Activated CD8-positive, alpha-beta memory T cell treated with anti-CD3 and anti-CD28 coated beads, Interleukin-2, amount 50 U/mL, for 48 hours (primary cell): ENCODE results near the gene HIPK2.

Experiments
- DNase-seq: peaks from one replicate; pipeline ENCODE4 v3.0.0-alpha.2; 2020

HIPK2 gene

DNA sequence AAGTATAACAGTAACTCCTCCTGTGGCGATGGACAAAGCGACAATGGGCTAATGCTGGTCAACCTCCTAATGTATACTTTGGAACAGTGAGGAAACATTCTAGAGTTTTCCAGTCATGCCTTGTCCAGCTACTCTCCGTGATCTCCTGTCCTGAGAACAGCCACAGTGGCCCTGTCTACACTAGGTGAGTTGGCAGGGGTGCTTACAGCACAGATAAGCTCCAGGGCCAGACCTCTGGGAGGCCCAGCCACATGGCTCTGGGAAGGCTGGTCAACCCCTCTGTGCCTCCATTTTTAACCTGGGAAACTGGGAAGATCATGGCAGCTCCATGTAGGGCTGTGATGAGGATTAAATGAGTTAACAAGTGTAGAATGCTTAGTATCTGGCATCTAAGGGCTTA lies 197.4 kb downstream of the HIPK2 start:
- DNase-seq = peak; percentile 30

DNA sequence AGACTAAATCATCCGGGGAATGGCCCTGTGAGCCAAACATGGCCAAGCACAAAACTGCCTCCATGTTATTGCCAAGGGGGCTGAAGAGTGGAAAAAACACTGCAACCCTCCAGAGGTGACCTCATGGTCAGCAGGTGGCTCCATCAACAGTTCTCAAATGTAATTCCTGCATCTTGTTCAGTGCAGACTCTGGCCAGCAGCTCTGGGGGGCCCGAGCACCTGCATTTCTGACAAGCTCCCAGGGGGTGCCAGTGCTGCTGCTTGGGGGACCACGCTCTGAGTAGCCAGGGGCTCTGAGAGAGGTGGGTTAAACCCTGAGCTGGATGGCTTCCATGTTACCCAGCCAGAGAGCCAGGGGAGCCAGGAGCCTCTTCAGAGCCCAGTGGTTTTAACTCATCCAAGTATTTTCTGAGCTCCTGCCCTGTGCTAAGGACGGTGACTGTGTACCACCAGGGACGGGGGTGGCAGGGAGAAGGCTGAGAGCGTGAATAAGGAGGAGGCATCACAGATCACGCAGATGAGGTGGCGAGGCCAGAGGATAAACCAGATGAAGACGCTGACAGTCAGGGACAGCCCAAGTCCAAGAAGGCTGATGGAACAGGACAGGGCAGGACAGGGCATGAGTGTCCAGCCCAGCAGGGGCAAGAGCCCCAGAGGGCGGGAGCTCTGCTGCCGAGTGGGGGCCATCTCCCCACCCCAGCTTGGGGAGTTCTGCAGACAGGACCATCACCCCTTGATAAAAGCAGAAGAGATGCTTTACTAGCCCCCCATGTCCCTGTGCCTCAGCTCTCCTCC lies 201.4 kb downstream of the HIPK2 start:
- peak; percentile 36 for DNase-seq

DNA sequence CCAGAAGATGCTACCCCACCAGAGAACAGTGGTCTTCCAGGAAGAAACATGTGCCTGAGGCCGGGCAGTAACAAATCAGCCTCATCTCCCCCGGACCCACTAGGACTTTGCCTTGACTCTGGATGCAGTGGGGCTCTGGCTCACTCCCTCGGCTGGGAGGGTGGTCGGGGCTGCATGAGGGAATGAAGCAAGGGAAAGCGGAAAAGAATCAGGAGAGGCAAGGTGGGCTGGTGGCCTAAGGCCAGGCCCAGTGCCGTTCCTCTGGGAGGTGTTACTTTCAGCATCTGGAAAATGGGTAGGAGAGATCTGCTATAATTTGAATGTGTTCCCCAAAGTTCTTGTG lies 202.5 kb downstream of the HIPK2 start:
- DNase-seq = peak; percentile 26

DNA sequence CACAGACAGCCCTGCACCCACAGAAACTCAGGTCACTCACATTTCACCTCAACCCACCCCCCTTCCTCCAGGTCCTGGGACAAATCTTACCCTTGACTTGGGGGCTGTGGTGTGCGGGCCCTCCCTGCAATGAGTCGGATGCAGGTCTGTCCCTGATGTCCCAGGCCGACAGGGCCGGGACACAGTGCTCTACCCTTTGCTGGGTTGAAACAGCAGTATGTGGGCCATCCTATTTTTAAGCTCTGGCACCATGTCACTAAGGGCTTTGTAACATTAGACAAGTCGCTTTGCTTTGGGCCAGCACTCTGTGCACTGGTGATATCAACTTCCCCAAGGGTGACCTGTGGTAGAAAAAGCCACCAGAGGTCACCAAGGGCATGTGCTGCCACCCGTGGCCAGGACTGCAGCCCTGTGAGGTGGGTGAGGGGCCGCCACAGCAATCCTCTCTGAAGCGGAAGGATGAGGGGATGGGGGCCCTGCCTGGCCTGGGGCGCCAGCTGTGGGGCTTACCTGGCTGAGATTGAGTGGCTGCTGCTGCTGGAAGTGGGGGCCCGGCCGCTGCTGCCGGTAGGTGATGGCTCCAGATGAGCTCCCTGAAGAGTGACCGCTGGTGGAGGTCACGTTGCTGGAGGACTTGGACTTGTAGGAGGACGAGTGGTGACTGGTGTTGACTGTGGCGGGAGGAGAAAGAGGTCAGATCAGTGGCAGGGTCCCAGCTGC lies 203.0 kb downstream of the HIPK2 start:
- DNase-seq = peak; percentile 36

DNA sequence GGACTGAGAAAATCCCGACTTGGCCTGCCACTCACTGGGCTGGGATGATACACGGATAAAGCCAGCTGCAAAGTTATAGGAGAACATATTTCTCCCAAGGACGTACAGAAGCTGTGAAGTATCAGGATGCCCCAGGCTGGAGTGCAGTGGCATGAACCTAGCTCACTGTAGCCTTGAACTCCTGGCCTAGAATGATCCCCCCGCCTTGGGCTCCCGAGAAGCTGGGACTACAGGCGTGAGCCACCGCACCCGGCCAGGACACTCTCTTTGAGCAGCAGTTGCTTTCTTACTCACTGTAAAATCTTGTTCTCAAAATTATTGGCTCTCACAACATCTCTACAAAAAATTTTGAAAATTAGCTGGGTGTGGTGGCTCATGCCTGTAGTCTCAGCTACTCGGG lies 203.9 kb downstream of the HIPK2 start:
- DNase-seq = peak; percentile 32

DNA sequence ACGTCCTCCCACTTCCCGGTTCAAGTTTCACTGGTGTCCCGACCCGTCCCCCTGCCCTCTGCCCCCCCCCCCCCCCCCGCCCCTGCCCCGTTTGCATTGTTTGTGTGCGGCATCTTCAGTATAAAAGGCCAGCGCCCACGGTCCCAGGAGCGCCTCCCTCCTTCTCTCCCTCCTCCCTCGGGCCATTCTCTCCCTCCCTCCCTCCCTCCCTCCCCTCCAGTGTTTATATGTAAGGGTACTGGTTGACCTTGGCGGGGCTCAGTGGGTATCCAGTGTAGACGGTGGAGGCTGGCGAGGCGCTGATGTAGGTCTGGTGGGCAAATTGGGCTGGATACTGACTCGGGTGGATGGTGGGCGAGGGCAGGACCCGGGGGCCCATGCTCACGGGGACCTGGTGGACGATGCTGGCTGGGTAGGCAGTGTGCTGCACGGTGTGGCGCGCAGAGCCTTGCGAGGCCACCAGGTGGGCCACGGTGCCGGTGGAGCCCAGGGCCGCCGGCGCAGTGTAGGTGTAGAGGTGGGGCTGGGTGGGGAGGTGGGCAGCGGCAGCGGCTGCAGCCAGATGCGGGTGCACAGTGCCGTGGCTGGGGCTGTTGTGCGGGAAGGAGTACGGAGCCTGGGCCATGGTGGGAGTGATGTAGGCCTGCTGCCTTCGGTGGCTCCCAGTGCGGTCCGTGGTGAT lies 205.0 kb downstream of the HIPK2 start:
- DNase-seq = peak; percentile 34

DNA sequence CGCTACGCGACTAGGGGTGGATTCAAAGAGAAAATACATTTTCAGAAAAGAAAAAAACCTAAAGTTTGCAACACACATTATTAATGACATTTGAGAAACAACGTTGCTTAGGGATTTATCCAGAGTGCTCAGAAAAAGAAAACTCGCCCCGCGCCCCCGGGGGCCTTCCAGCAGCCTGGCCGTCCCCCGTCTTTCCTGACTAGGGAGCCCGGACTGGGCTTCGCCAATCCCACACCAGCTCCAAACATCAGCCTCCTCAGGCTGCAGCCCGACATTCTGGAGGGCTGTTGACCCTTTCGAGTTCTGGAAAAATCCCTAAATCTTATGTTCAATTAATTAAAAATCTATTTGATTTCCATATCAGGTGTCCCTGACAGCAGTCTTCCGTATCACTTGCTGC lies 205.7 kb downstream of the HIPK2 start:
- DNase-seq = no peak

DNA sequence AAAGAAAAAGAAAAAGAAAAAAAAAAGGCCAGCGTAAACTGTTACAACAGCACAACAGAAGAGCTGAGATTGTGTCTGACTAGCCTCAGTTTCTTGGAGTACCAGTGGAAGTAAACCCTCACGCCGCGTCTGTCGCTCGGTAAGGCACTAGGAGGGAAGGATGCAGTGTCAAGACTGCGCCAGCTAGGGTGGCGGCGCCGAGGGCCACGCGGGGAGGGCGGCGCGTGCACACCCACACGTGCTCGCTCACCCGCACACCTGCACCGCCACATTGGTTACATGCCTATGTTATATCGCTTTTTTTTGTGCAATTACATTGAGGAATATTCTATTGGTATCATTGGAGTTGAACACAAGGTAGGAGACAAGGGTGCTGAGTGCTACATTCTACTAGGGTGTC lies 206.1 kb downstream of the HIPK2 start:
- no peak for DNase-seq

DNA sequence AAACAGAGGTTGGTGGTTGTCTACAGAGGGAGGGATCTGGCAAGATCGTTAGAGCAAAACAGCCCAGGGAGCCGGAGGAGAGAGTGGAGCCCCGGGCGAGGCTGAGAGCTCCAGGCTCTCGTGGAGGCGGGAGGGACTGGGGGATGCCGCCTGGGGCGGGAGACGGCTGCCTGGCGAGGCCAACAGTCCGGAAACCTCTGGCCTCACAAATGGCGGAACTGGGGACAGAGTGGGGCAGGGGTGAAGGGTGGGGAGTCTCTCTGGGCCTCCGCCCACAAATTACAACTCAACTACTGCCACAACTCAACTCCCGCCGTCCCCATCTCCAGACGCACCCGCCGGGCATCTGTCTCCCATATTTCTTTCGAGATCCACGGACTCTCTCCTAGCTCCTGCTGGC lies 206.6 kb downstream of the HIPK2 start:
- no peak for DNase-seq

DNA sequence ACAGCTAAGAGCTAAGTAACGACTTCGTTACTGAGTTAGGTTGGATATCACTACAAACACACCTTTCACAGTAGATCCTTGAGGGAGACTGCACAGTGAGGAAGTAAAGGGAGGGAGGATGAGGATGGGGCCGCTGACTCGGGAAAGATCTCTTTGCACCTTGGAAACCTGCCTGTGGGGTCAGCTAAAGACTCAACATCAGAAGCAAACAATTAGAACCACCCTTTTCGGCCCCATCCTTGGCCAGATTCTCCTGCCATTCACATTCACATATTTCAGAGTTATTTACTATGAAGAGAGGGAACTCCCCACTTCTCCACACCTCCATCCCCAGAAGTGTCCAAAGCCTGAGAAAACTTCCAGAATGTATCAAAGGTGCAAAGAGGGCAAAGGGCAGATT lies 207.2 kb downstream of the HIPK2 start:
- no peak for DNase-seq

DNA sequence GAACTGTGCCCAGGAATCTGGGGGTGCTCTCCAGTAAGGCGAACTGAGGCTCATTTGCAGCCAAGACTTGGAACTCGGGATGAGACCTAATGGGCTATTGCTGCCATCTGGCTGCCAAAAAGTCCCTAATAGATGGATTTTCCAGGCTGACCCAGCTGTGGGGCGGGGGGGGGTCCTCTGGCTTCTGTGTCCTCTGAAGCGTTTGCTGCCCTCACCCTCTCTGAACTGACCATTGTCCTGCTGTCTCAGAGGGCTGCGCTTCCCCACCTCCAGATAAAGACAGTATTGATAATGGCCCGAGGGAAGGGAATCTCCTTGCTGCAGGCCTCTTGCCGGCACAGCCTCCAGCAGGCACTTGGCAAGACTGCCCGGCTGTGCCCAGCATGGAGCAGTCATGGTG lies 207.7 kb downstream of the HIPK2 start:
- DNase-seq = no peak

DNA sequence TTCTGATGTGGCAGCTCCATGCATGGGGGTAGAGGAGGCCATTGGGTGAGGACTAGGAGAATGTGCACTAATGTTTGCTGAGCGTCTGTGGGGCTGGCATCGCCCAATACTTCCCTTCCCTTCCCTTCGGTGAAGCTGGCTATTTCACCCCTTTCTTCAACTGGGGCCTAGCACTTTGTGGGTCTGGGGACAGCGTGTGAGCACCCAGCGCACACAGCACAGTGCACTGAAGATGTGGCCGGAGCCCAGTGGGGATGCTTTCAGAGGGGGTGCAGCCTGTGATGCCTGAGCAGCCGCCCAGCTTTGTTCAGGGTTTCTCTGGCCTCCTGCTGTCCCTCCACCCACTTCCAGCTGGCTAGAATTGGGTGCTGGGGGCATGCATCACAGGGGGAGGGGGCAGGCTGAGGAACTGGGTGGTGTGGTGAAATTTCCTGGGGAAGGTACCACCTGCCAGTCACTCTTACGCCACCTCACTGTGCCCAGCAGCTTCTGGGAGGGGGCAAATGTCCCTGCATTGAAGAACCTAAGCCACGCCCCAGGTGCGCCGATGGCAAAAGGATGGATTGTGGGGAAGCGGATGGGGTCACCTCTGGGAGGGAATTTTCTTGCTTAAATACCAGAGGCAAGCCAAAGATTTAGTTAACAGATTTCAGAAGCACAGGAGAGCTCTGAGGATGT lies 208.8 kb downstream of the HIPK2 start:
- DNase-seq = no peak

DNA sequence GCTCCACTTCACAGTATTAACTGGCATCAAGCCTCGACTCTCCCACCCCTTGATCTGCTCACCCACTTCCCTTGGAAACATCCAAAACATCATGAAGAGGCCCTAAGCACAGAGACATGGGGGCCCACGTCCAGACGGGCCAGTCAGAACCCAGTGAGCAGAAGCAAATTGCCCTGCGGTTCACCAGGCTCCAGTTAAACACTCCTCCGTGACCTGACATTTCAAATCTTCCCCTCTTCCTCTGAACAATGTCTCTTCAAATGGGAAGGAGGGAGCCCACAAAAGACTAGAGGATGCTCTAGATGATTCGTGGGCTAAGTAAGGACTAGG lies 209.5 kb downstream of the HIPK2 start:
- no peak for DNase-seq

DNA sequence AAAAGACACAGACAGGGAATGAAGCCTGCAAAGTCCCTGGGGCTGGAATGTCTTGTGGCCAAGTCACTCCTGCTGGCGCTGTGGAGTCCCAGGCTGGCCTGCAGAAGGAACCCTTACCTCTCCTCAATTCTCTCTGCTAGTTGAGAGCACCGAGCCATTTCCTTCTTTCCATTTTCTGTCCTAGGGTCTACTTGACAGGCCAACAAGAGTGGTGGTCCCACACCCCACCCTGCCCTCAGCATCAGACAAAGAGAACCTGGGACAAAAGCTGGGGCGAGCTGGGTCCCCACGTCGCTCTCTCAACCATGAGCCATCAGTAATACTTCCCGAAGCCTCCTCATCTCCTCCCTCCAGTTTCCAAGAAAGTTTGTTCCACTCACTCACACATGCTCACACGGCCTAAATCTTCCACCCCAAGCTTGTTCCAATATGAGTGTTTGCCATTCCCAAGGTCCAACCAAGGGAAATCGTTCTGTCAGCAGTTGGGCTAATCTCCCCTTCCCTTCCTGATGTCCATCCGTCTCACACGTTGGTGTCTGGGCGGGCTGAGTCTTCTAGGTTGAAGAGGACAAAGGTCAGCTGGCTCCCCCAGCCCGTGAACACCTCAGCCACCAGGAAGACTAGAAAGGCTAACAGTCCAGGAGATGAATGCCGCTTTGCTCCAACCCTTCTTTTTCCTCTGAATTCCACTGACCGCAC lies 210.0 kb downstream of the HIPK2 start:
- DNase-seq = peak; percentile 28

DNA sequence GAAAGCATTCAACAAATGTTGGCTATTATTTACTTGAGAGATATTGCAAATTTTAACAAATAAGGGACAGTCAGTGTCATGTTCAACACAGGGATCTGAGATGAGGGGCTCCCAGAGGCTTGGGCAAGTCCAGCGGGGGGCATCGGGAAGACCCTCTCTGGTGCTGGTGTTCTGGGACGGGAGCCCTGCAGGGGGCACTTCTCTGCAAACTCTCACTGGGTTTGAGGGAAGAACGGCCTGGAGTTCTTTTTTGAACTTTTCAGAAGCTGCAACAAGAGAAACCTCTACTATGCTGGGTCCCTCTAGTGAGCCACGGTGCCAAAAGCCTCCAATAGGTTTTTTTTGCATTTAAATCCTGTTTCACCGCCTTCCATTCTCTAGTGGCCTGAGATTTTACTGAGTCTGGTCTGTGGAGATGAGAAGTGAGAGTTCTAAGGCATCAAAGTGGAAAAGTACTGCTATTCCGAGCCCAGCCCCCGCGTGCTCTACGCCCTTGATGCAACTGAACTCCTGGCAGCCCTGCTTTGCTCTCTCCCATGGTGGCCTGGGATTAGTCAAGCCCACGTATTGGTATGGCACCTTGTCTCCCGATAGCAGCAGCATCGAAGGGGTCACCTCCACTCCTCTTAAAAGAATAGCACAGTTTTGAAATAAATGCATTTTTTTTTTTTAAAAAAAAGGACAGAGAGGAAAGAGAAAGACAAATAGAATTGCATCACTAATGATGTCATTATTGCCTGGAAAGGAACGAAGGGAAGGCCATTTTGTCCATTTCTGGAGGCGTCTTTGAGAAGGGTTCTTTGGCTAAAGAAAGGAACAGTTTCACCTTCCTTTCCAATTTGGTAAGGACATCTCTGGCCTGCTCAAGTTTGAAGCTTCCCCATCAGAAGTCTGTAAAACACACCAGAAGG lies 210.8 kb downstream of the HIPK2 start:
- no peak for DNase-seq

DNA sequence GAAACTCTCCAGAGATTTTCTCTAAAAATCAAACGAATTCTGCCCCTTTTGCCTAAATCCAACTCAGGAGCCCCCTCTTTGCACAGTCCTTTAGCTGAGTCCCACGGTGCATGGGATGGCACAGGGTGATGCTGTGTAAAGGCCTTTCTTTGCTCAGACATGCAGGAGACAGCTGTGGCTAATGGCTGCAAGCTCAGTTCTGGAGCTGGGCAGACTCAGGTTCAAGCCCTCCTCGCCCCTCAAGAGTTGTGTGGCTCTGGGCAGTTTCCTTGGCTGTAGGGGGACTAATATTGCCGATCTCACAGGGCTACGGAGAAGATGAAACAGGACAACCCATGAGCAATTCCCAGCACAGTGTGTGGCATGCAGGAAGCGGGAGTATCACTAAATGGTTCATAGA lies 211.7 kb downstream of the HIPK2 start:
- peak; percentile 25 for DNase-seq

DNA sequence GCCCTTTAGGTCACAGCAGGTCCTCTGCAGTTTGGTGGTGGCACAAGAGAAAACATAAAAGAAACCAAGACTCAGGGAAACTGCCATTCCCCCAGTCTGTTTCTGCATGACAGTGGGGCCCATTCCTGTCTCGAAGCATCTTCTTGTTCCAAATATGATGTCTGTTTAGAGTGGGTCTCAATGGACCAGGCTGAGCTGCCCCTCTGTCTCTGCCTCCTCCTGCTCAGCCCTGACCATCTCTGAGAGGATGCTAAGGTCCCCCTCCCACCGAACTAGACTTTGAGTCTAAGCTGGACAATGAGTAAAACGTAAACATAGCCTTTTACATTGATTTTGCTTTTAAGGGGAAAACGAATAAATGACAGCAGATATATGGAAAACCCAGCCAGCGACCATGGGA lies 213.9 kb downstream of the HIPK2 start:
- no peak for DNase-seq

DNA sequence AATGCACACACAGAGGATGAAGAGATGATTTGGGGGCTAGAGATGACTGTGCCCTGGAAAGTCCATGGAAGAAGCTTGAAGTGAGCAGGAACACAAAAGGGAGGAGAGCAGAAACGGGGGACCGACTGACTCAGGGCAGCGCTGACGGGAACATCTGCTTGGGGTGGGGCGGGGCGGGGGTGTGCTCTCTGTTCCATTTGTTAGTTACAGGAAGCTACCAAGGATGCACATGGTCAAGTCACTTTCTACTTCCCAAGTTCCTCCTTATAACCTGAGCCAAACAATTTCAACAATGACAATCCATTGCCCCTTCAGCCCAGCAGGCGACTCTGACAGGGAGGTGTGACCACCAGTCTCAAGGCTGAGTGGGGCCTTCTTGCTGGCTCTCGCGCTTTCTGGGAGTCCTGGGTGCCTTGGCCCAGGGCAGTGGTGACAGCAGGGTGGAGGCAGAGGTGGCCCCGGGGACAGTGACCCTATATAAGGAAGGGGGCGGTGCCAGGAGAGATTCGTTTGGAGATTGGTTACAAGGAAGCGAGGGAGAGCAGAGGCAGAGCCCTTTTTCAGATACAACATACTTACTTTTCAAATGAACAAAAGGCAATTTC lies 214.7 kb downstream of the HIPK2 start:
- DNase-seq = peak; percentile 23

DNA sequence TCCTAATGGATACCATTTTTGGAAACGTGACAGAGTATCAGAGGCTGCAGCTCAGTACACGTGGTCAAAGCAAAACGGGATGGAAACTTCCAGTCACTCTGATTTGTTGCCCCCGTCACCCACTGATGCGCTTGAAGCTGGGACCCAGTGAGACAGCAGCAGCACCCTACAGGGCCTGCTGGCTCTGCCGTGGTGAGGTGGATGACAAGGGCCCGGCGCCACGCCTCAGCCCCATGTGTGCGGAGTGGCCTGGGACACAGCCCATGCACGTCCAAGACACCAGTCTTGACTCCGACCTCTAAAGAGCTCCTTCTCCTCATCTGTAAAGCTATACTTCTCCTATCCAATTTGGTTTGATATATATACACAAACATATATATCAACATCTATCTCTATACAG lies 215.3 kb downstream of the HIPK2 start:
- peak; percentile 33 for DNase-seq

DNA sequence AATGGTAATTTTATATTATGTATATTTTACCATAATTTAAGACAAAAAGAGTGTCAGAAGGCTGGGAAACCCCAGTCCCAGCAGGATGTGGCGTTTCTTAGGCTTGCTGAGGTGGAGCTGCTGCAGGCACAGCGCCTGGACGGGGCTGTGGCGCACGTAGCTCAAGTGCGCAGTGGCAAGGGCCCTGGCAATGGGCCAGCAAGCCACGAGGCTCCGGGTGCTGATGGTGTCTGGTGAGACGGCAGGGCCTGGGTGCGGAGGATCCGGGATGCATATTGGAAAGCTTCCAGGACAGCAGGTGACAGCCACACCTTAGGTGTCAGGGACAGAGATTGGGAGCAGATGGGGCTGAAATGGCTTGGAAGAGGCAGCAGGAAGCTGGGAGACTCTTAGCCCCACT lies 217.1 kb downstream of the HIPK2 start:
- DNase-seq = peak; percentile 22

DNA sequence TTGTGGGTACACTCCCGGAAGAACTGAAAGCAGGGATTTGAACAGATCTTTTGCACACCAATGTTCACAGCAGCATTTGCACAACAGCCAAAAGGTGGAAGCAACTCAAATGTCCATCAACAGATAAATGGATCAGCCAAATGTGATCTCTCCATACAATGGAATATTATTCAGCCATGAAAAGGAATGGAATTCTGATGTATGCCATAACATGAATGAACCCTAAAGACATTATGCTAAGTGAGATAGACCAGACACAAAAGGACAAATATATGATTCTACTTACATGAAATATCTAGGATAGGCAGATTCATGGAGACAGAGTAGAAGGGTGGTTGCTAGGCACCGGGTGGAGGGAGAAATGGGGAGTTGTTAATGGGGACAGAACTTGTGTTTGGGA lies 217.6 kb downstream of the HIPK2 start:
- no peak for DNase-seq
